SHP77 treated with DMSO at 0.1 percent for 48 hours (cell line): ENCODE results near the gene IP6K2.
"Not testable (repeated sequence)": the region's sequence is repeated elsewhere in the genome, so short reads cannot be mapped to it uniquely, and the experiment has no call there.

ENCODE experiments used
- DNase-seq: peaks from one replicate; lab custom pipeline; 2025; lab: John Stamatoyannopoulos, UW

IP6K2 gene

GRCh38 chr3:48716982-48717746 is at the start of gene IP6K2:
IP6K2 (minus strand) TSS chr3:48717221; CDS start chr3:48695291, 21,930 bp downstream.
- peak; percentile 92 for DNase-seq

- no peak for DNase-seq
These were observed 48.4 kb upstream of the IP6K2 start for GRCh38 chr3:48765376-48765775.

DNA sequence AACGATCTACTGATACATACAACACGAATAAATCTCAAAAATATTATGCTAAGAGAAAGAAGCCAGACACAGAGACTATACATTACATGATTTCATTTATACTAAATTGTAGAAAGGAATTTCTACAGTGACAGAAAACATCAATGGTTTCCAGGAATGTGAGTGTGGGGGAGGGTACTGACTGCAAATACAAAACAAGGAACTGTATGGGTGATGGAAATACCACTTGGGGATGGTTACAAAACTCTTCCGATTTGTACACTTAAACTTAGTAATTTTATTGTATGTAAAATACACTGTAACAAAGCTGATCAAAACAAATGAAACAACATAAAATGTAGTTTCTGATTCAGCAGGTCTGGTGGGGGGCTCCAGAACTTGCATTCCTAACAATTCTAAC is 45.8 kb upstream of the IP6K2 start:
- DNase-seq, result no peak

DNA sequence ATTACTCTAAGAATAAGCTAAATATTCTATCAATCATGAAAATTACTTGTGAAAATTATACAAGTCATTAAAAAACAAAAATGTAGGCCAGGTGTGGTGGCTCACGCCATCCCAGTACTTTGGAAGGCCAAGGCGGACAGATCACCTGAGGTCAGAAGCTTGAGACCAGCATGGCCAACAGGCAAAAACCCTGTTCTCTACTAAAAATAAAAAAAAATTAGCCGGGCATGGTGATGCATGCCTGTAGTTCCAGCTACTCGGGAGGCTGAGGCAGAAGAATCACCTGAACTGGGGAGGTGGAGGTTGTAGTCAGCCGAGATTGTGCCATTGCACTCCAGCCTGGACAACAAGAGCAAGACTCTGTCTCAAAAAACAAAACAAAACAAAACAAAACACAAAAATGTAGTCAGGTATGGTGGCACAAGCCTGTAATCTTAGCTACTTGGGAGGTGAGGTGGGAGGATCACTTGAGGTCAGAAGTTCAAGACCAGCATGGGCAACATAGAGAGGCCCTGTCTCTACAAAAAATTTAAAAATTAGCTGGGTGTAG is 43.0 kb upstream of the IP6K2 start:
- not testable (repeated sequence) for DNase-seq

DNA sequence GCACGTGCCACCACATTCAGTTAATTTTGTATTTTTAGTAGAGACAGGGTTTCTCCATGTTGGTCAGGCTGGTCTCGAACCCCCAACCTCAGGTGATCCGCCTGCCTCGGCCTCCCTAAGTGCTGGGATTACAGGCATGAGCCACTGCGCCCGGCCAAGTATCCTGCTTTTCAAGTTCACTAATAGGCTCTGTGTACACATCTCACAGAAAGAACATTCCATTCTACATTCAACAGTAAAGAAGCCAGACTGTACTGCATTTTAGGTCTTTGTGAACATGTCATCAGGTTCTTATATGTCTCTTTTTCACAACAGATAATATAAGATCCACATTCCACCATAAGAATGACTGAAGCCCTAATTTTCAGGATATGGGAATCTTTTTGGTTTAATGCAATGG is 42.5 kb upstream of the IP6K2 start:
- DNase-seq, result not testable (repeated sequence)

GRCh38 chr3:48759071-48759470 is 42.0 kb upstream of the IP6K2 start:
- no peak for DNase-seq

GRCh38 chr3:48756640-48757039 is 39.6 kb upstream of the IP6K2 start:
- DNase-seq, result no peak

DNA sequence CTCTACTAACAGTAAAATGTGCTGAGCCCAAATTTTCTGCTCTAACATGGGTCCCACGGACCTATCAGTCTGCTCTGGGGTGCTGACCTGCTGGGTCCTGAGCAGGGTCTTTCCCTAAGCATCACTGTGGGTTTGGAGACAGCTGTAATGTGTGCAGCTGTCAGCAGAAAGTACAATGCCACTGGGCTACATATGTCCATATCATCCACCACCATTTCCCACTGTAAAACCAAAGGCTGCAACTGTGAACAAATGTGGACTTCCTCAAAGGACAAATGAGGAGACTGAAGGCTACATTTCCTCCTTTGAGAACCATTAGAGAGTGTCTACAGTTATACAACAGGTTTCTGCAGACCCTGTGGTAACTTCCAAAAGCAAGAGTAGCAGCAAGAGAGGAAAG is 33.8 kb upstream of the IP6K2 start:
- no peak for DNase-seq

- no peak for DNase-seq
These were observed 31.7 kb upstream of the IP6K2 start for GRCh38 chr3:48748754-48749153.

GRCh38 chr3:48747706-48748105 is 30.7 kb upstream of the IP6K2 start:
- DNase-seq, result no peak

GRCh38 chr3:48747015-48747615 is 30.1 kb upstream of the IP6K2 start:
- DNase-seq, result no peak

GRCh38 chr3:48743773-48744172 is 26.8 kb upstream of the IP6K2 start:
- no peak for DNase-seq

GRCh38 chr3:48741226-48741625 is 24.2 kb upstream of the IP6K2 start:
- not testable (repeated sequence) for DNase-seq

DNA sequence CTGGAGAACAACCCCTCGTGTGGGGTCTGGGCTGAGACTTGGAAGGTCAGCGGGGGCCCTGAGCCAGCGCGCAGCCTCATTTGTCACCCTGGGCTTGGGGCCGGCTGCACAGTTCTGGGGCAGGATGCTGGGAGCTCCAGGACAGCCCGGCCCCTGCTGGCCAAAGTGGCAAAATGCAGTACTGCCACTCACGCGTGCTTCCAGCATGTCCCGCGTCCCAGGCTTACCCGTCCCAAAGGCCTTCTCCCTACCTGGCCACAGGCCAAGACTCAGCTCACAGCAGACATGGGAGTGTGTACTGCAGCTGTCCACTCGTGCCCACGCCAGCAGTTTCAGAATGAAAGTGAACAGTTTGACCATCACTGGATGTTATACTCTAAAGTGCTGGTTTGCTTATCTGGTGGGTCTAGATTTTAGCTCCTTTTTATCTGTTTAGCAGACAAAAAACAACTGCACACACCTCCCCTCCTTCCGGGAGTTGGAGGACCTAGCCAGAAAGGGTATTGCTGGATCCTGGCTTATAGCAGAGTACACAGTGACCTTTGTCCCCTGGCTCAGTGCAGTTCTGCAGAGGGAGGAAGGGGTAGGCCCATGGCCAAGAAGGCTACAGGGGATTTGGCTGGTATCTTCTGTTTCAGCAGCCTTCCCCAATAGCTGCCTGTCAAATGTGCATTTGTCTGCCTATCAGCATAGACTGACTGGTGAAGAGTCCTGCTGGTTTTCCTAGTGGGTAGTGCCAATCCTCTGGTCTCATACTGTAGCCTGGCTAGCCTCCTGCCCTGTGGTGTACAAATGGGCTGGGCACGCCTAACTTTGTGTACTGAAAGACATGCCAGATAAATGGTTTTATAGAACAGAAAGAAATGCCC is 23.2 kb upstream of the IP6K2 start:
- peak; percentile 51 for DNase-seq

DNA sequence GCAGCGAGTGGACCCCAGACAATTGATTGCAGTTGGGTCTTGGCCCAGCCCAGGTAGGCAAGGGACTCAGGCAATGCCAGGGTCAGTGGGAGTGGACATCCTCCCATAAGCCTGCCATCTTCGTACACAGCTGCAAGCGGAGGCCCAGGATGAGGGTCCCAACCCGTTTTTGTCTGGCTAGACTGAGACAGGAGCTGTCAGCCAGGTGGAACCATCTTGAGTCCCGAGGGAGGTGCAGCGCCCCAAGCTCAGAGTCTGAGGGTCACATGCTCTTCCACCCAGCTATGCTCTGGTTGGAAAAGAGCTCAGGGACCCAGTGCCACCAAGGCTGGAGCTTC is 22.6 kb upstream of the IP6K2 start:
- DNase-seq, result no peak

- no peak for DNase-seq
These were observed 22.1 kb upstream of the IP6K2 start for GRCh38 chr3:48738926-48739616.

DNA sequence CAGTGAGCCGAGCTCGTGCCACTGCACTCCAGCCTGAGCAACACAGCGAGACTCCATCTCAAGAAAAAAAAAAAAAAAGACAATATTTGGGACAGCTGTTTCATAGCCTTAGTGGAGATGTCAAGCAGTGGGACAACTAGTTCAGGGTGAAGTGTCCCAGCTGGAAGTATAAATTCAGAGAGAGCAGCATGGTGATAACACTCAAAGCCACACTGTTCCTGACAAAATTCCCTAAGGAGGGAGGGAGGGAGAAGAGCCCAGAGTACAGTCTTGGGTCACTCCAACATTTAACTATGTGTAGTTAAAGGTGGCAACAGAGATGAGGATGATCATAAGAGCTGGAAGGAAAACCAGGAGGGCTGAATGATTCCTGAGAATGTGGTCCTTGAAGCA is 21.1 kb upstream of the IP6K2 start:
- no peak for DNase-seq

- not testable (repeated sequence) for DNase-seq
These were observed 18.2 kb upstream of the IP6K2 start for GRCh38 chr3:48735075-48735767.

- DNase-seq, result not testable (repeated sequence)
These were observed 17.5 kb upstream of the IP6K2 start for GRCh38 chr3:48734541-48734940.

DNA sequence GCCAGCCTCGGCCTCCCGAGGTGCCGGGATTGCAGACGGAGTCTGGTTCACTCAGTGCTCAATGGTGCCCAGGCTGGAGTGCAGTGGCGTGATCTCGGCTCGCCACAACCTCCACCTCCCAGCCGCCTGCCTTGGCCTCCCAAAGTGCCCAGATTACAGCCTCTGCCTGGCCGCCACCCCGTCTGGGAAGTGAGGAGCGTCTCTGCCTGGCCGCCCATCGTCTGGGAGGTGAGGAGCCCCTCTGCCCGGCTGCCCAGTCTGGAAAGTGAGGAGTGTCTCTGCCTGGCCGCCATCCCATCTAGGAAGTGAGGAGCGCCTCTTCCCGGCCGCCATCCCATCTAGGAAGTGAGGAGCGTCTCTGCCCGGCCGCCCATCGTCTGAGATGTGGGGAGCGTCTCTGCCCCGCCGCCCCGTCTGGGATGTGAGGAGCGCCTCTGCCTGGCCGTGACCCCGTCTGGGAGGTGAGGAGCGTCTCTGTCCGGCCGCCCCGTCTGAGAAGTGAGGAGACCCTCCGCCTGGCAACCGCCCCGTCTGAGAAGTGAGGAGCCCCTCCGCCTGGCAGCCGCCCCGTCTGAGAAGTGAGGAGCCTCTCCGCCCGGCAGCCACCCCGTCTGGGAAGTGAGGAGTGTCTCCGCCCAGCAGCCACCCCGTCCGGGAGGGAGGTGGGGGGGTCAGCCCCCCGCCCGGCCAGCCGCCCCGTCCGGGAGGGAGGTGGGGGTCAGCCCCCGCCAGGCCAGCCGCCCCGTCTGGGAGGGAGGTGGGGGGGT is 16.9 kb upstream of the IP6K2 start:
- DNase-seq, result not testable (repeated sequence)

- DNase-seq, result no peak
These were observed 10.5 kb upstream of the IP6K2 start for GRCh38 chr3:48727511-48727910.
